Measurements from ENCODE around the gene NFU1.
"Not testable (repeated sequence)": the region's sequence is repeated elsewhere in the genome, so short reads cannot be mapped to it uniquely, and the experiment has no call there.

The NFU1 gene

DNA sequence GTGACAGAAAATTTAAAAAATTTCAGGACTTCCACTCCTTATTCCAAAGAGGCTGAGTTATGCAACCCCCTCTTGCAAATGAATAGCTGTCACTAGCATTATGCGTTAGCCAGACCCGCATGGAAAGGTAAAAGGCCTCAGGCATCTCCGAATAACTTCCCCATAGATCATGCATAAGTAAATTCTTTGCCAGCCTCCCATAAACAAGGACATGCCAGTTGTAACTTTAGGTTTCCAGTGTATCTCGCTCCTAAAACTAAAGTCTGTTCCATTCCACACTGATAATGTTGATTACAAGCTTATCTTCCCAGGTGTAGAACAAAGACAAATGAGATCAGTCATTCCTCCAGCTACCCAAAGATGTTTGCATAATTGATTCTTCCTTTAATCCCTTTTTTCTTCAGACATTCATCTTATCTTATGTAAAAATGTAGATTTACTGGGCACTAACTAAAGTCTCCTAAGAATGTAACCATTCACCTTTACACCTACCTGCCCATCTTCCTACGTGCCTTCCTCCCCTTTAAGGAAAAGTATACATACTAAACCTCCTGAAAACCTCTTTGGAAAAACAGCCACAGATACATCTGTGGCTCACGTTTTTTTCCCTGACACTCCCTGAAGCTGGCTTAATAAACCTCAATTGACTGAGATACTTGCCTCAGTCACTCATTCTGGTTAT, 13.6 kb upstream of the NFU1 start:
- no peak for DNase-seq (ENCODE audit: low spot score)

DNA sequence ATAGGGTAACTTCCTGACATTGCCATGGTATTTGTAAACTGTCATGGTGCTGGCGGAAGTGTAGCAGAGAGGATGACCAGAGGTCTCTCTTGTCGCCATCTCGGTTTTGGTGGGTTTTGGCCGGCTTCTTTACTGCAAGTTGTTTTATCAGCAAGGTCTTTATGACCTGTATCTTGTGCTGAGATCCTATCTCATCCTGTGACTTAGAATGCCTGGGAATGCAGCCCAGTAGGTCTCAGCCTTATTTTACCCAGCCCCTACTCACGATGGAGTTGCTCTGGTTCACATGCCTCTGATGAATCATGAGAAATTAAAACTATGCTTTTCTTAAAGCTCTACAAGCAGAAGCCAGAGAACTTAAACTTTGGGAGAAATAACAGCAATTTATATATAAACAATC, 12.7 kb upstream of the NFU1 start:
- DNase-seq (ENCODE audit: low spot score), result no peak

DNA sequence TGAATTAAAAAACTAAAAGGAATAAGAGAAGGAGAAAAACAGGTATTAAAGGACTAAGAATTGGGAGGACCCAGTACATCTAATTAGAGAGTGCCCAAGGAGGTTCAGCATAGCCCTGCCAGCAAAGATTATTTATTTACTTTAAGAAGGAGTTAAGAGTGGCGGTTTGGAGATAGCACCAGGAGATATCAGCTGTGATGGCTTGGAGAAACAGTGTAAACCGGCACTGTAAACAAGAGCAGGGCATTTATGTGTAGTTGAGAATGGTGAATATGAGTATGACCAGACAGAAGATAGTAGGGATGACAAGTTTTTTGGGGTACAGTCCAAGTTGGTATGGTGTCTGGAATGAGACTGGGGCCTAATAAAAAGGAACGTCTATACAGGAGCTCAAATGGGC, 6.4 kb upstream of the NFU1 start:
- not testable (repeated sequence) for DNase-seq (ENCODE audit: low spot score)

DNA sequence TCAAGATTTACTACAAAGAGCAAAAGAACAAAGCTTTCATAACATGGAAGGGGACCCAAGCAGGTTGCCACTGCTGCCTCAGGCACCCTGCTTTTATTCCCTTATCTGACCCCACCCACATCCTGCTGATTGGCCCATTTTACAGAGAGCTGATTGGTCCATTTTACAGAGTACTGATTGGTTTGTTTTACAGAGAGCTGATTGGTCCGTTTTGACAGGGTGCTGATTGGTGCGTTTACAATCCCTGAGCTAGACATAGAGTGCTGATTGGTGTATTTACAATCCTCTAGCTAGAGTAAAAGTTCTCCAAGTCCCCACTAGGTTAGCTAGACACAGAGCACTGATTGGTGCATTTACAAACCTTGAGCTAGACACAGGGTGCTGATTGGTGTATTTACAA, 2.3 kb upstream of the NFU1 start:
- not testable (repeated sequence) for DNase-seq (ENCODE audit: low spot score)

DNA sequence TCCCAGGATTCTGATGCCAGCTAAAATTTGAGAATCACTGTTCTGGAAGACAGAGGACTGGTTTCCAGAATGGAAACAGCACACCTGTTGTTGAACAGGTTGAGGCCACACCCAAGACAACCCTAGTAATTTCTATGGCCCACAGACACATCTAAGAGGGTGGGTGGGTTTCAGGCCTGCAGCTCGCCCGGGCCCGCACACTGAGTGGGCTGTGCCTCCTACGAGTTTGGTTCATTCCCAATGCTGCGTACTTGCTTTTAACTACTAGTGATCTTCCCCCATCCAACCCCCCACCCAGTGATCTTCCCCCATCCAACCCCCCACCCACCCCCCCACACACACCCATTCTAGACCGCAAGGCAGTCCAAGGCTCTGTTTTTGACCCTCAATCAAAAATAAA, 1.3 kb upstream of the NFU1 start:
- DNase-seq (ENCODE audit: low spot score), result no peak

DNA sequence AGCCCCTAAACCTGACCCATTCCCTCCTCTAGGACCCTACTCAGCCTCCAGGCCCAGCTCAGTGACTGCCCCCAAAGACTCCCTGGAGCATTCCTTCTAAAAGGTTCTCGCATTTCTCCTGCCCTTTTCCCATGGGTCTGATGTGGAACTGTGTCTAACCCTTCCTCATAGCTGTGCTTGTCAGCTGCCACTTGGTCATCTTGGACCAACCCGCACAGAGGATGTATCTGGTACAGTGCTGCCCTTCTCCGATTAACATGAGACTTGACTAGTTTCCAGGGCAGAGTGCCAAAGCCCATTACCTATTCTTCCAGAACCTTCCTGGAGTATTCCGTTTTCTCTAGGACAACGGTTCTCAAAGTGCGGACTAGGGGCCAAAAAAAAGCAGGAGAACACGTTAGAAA, 518 bp upstream of the NFU1 start:
- DNase-seq (ENCODE audit: low spot score), result no peak

DNA sequence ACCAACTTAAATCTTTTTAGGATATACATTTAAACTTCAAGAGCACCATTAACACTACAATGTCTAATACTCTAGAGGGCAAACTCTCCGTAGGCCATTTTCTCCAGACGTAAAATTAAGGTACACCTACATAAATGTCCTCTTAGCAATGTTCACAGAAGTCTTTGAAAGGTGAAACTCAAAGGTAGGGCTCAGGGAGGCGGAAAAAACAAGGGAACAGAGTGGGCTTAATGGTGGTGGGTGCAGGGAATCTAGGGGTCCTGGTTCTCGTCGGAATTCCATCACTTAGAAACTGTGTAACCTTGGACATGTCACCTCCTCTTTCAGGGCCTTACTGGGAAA, 668 bp downstream of the NFU1 start:
- no peak for DNase-seq (ENCODE audit: low spot score)

DNA sequence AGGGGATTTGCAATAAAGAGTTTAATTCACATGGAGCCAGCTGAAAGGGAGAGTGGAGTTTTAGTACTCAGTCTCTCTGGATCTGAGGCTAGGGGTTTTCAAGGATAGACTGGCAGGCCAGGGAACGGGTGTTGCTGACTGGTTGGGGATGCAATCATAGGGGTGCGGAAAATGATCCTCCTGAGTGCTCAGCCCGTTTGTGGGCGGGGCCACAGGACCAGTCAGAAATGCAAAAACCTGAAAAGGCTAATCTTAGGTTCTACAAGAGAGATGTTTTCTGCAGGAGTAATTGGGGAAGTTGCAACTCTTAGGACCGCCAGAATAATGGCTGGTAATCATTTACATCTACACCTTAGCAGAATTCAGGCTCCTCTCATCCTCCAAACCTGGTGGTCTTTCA, 2.5 kb downstream of the NFU1 start:
- no peak for DNase-seq (ENCODE audit: low spot score)

DNA sequence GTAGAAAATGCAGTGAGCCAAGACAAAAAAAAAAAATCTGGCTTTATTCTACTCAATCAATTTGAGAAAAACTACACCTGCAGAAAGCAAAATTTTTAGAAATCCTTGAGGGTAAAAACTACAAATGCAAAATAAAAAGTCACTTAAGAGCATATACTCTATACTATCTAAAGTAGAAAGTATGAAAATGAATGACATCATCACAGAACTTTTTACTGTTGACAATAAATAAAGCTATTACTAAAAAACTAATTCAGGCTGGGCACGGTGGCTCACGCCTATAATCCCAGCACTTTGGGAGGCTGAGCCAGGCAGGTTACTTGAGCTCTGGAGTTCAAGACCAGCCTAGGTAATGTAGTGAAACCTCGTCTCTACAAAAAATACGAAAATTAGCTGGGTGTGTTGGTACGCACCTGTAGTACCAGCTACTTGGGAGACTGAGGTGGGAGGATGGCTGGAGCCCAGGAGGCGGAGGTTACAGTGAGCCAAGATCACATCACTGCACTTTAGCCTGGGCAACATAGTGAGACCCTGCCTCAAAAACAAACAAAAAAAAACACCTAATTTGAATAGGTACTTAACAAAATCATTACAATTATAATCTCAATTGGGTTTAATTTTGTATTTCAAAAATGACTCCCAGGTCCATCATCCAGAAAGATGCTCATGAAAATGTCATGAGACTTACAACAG, 7.6 kb downstream of the NFU1 start:
- DNase-seq (ENCODE audit: low spot score), result no peak

DNA sequence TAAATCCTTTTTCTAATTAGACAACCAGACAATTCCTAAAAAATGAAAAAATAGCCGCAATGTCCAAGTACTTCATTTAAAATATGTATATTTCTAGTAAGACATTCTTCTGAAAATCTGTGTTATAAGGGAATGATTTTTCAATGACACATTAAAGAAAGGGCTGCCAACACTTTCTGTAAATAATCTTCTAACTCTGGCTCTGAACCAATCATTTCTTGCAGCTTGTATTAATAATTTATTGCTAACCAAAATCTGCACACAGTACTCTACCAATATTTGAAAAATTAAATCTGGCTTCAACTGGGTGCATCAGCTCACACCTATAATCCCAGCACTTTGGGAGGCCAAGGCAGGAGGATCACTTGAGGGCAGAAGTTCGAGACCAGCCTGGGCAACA, 8.3 kb downstream of the NFU1 start:
- no peak for DNase-seq (ENCODE audit: low spot score)

DNA sequence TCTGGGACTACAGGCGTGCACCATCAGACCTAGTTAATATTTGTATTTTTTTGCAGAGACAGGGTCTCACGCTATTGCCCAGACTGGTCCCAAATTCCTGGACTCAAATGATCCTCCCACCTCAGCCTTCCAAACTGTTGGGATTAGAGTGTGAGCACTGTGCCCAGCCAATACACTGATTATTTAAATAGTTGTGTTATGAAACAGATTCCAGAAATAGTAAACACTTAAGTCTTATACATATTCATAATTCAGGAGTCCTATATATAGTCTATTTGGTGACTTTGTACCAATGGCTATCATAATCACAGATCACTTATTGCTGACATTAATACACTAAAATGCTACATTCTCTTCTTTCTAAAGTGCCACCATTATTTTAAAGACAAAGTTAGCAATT, 12.8 kb downstream of the NFU1 start:
- no peak for DNase-seq (ENCODE audit: low spot score)

DNA sequence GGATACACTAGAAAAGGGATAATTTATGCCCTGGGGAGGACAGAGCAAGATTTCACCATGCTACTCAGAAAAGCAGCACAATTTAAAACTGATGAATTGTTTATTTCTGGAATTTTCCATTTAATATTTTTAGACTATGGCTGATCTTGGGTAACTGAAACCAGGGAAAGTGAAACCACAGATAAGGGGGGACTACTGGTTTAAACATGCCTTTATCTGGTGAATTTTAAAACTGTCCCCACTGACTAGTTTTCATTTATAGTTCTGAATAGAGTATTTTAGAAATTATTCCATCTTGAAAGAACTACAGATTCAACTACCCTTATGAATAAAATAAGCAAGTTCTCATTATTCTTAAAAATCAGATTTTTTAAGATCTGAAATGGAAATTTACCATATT, 15.0 kb downstream of the NFU1 start:
- DNase-seq (ENCODE audit: low spot score), result no peak

DNA sequence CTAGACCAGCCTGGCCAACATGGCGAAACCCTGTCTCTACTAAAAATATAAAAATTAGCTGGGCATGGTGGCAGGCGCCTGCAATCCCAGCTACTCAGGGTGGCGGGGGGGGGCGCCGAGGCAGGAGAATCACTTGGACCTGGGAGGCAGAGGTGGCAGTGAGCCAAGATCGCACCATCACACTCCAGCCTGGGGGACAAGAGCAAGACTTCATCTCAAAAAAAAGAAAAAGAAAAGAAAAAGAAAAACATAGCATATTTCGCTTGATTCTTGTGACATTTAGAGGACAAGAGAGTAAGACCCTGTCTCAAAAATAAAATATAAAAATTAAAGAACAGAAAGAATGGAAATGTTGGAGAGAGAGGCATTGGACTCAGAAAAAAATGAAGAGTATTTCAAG, 18.1 kb downstream of the NFU1 start:
- DNase-seq (ENCODE audit: low spot score), result not testable (repeated sequence)

DNA sequence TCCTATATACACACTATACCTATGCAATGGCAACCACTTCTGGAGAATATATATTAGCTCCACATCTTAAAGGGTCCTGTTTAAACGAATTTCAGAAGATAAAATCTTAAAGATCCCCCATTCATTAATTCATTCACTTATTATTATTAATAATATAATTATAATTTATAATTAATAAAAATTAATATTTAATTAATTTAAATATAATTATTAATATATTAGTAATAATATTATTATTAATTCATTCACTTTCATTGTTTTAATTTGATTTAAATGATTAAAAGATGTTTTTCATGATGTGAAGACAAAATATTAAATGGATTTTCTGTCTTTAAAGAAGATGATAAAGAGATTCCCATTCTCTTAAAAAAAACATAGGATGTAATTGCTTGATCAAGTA, 21.1 kb downstream of the NFU1 start:
- DNase-seq (ENCODE audit: low spot score), result no peak

DNA sequence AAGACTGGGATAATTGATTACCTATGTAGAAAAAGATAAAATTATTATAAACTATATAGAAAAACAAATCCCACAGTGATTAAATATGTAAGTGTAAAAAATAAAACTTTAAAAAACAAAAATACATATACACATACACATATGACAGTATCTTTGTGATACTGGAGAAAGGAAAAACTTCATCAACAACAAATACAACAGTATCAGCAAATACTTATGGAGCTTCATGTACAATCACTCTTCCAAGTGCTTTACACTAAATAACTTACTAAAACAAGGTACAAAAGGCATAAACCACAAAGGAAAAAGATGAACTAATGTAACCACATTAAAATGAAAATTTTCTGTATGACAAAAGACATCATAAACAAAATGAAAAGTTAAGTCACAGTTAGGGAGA, 26.1 kb downstream of the NFU1 start:
- DNase-seq (ENCODE audit: low spot score), result no peak

DNA sequence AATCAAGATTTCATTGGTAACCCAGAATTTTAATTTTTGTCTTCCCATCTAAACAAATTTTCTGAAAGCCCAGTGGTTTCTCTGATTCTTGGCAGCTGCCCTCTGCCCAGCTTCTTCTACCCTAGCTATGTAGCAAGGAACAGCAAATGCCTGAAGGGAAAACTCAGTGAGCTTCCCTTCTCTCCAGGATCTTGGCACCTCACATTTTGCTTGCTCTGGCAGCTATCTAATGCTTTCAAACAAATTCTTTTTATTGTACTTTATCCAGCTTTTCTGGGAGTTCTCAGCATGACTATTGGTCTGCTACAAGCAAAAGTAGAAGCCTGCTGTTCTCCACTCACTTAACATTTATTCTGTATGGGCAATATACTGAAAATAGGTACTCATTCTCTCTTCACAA, 31.9 kb downstream of the NFU1 start:
- DNase-seq (ENCODE audit: low spot score), result peak; percentile 10

DNA sequence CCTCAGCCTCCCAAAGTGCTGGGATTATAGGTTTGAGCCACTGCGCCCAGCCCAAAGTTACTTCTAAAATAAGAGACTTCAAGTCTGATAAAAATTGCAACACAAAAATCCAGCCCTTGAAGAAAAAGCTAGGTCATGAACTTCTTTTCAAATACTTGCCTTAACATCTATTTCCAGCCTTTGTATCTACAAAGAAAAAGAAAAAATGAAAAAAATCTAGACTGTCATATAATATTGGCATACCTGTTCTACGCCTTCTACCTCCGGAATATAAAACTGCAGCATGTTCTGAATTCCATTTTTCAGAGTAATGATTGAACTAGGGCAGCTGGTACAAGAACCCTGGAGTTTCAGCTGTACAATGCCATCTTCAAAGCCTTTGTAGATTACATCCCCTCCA, 37.1 kb downstream of the NFU1 start:
- no peak for DNase-seq (ENCODE audit: low spot score)

DNA sequence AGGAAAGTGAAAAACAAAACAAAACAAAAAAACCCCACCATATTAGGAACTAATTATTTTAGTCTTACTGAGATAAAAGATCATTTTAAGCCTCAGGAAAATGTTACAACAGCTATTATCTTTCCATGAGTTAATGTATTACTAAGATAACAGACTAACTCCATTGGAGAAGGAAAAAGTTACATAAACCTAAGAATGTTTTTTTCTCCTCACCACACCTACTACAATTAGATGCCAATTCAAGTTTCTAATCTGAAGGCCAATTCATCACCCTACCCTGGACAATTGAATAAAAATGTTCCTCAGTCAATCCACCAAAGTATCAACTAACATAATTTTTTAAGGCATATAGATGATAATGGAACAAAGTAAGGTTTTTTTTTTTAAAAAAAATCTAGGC, 40.0 kb downstream of the NFU1 start:
- no peak for DNase-seq (ENCODE audit: low spot score)

DNA sequence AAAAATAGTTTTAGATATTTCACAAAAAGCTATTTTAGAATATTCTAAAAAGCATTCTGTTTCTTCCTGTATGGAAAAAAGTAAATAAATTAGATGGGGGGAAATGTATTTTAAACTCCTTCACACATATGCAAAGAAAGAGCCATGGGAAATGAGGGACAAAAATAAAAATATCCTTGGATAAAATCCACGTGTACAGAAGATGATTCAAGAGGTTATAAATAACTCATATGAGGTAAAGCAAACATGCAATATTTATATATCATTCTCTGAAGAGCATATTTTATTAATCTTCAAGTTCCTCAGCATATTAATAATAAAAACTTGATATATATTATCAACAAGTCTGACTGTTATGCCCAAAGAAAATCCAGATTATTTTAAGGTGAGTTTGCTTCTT, 41.4 kb downstream of the NFU1 start:
- no peak for DNase-seq (ENCODE audit: low spot score)

DNA sequence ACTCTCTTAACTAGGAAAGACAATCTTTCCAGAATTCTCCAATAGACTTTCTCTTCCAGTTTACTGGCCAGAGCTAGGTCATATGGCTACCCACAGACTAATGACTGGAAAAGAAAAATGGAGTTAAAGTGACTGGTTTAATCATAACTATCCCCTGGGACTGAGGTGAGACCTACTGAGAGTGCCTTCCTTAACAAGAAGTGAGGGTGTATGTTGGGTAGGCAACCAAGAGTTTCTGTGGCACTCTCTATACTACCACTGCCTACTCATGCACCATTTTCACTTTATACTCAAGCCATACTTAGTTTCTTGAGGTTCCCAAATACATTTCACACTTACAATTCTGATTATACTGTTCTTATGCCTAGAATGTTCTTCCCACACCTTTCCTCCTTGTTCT, 43.3 kb downstream of the NFU1 start:
- DNase-seq (ENCODE audit: low spot score), result no peak

DNA sequence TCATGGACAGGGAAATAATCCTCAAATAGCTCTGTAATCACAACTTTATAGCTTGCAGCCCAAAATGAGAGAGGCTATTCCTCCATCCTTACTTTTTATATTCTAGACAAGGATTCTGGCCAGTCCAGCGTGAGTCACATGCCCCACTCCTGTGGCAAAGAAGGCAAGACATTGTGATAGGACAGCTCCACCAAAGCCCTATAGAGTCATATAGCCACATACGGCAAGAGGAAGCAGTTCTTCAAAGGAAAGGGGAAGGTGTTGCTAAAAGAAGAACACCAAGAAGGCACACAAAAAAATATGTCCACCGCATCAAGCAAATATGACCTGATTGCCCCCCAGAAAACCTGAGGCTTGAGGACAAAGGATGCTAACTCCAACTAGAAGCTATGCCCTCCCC, 46.8 kb downstream of the NFU1 start:
- DNase-seq (ENCODE audit: low spot score), result no peak

DNA sequence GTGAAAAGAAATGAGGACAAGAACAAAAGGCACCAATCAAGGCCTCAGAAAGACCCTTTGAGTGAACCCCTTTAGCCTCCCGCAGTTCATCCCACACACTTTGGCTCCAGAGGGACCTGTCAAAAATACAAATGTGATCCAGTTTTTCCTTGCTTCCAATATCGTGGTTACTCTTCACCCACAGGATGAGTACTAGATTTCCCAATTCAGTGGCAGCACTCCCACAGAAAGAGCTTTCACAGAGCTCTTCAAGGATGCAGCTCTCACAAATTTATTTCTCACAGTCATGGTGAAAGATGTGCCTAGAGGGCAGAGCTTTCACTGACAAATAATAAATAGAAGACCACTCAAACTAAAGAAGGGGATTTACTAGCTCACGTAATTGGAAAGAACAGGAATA, 47.2 kb downstream of the NFU1 start:
- DNase-seq (ENCODE audit: low spot score), result no peak

DNA sequence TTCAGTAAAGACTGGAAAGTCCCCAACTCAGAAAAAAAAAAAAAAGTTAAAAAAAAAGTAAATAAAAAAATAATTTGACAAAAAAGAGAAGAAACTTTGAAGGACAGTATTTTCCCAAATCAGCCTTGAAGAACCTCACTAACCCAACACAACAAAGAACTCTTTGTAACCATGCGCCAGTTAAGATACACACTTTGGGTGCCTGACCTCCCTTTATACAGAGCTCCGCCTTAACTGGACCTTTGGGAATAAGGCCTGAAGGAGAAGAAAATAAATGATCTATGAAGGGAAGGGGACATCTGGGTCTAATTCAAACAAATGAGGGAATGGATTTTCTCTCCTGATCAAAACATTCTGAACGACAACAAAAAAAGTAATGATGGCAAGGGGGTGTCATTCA, 48.0 kb downstream of the NFU1 start:
- DNase-seq (ENCODE audit: low spot score), result no peak

DNA sequence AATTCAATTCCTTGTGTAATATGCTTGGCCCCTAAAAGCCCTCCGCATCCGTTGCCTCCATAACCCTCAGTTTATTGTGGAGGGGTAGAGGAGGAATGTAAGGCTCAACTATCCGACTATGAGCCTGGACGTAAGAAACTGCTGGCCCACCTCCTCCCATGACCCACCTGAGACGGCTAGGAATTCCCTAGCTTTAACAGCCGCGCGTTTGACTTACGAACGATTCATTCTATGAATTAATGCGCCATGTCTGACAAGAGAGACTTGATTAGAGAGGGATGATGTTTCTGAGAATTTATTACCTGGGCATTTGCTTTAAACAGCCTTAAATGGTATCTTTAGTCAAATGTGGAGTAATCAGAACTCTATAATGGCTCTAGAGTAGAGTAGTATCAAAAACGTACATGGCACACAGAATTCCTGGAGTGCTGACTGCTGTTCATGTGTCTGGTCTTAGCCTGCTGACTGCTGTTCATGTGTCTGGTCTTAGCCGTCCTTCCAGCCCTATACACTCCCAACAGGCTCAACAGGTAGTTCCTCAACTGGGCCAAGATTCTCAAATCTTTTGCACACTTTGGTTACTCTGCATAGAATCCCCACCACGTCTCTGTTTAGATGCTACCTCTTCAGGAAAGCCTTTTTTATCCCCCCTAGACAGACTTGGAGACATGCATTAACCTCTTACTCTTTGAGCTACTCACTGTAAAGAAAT, 49.3 kb downstream of the NFU1 start:
- DNase-seq (ENCODE audit: low spot score), result peak; percentile 2

Data from globus pallidus (tissue), 1 donor.